ENCODE data around the gene CADM2. TPM values are rescaled to one million over a fixed set of nuclear protein-coding genes. Genes with fewer than 3 reads are reported as not detected.

The CADM2 gene
- total and polyA plus RNA-seq, 2 experiments from 2014 or later = 13.3 to 47.5 TPM

DNA sequence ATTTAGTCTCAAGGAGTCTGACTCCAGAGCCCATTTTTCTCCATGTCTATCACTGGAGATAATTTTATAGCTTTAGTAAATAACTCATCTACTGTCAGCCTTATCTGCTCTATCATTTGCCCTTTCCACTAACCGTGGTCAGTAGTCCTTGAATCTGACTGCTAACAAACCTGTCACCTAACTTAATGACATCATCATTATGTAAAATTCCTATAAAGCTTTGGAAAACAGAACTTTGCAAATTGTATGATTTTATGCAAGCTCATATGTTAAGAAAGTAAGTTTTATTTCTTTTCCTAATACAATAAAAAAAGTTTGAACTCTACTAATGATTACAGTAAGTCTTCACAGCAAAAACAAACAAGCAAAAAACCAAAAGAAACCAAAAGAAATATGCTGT, 293.9 kb downstream of the CADM2 start:
- Histone ChIP-seq H3F3A (replicated peaks; ENCODE audit: low read depth) (no peaks in the 10 kb centered on the region), H3K4me1 (ENCODE audit: insufficient read depth) (peaks cover 11% of the 10 kb centered on the region; the same call in 1 of the 2 replicates), H3K27ac (ENCODE audit: low read depth) (no peak overlapping the region), H3K4me2 (no peak overlapping the region), H2AFZ (no peak overlapping the region), H3K4me3 (no peak overlapping the region), H3K9me2 (ENCODE audit: insufficient read depth) (no peaks in the 10 kb centered on the region), H4K20me1 (replicated peaks; ENCODE audit: insufficient read depth) (no peaks in the 10 kb centered on the region), H3K36me3 (ENCODE audit: insufficient read depth) (no peaks in the 10 kb centered on the region), H3K27me3 (ENCODE audit: insufficient read depth) (no peaks in the 10 kb centered on the region), H3K79me2 (replicated peaks; ENCODE audit: insufficient read depth) (no peaks in the 10 kb centered on the region)
- H3K9me3 Mint-ChIP-seq = no peaks in the 10 kb centered on the region
- ATAC-seq (no peak), DNase-seq (ENCODE audit: low spot score) (no peak)
- no peak overlapping the region for H3K27ac Mint-ChIP-seq
- TF ChIP-seq NANOG (IDR thresholded peaks at IDR 0.05; ENCODE audit: borderline replicate concordance) (no peak), POLR2AphosphoS5 (IDR thresholded peaks at IDR 0.05; ENCODE audit: low read depth) (no peak), STAT1 (IDR thresholded peaks at IDR 0.05; ENCODE audit: unreplicated experiment) (no peak), ZNF114 (CRISPR knock-in tag; IDR thresholded peaks at IDR 0.05) (no peak), ZNF331 (CRISPR knock-in tag; IDR thresholded peaks at IDR 0.05; ENCODE audit: low read depth) (no peak), JUNB (IDR thresholded peaks at IDR 0.05; ENCODE audit: unreplicated experiment) (no peak), CREB1 (CRISPR knock-in tag; IDR thresholded peaks at IDR 0.05; ENCODE audit: low read depth) (no peak)
- TF ChIP-seq, protein P1, sequence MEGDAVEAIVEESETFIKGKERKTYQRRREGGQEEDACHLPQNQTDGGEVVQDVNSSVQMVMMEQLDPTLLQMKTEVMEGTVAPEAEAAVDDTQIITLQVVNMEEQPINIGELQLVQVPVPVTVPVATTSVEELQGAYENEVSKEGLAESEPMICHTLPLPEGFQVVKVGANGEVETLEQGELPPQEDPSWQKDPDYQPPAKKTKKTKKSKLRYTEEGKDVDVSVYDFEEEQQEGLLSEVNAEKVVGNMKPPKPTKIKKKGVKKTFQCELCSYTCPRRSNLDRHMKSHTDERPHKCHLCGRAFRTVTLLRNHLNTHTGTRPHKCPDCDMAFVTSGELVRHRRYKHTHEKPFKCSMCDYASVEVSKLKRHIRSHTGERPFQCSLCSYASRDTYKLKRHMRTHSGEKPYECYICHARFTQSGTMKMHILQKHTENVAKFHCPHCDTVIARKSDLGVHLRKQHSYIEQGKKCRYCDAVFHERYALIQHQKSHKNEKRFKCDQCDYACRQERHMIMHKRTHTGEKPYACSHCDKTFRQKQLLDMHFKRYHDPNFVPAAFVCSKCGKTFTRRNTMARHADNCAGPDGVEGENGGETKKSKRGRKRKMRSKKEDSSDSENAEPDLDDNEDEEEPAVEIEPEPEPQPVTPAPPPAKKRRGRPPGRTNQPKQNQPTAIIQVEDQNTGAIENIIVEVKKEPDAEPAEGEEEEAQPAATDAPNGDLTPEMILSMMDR (conservative IDR thresholded peaks at IDR 0.05; ENCODE audit: low read depth in 2 of 2) = no peak
- no peak overlapping the region for H3K4me3 Mint-ChIP-seq
- peaks cover 2% of the 10 kb centered on the region for H3K27me3 Mint-ChIP-seq (ENCODE audit: insufficient read depth, low read depth, poor library complexity)
- peaks cover 28% of the 10 kb centered on the region for H3K4me1 Mint-ChIP-seq
- H3K36me3 Mint-ChIP-seq (ENCODE audit: low read depth) = no peaks in the 10 kb centered on the region

DNA sequence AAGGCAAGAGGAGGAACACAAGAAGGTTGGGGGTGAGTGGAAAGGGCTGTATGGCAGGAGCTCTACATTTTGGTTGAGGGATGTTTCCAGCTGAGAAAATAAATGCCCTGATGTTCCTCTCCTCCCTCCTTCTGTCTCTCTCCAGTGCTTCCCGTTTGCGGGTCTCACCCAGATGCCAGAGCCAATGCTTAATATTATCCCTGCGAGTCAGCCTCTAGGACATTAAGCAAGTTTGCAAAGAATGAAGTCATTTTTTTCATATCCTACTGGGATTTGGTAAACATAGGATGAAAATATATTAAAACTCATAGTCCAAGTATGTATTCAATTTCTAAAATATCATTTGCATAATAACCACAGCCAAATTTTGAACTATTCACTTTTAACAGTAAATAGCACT, 295.9 kb downstream of the CADM2 start:
- Histone ChIP-seq H3K4me1 (ENCODE audit: insufficient read depth) (peaks cover 11% of the 10 kb centered on the region; the same call in 1 of the 2 replicates), H3K27me3 (ENCODE audit: insufficient read depth) (no peaks in the 10 kb centered on the region), H3F3A (replicated peaks; ENCODE audit: low read depth) (no peaks in the 10 kb centered on the region), H3K4me3 (no peak overlapping the region), H4K20me1 (replicated peaks; ENCODE audit: insufficient read depth) (no peaks in the 10 kb centered on the region), H3K9me2 (ENCODE audit: insufficient read depth) (no peaks in the 10 kb centered on the region), H2AFZ (no peak overlapping the region), H3K79me2 (replicated peaks; ENCODE audit: insufficient read depth) (no peaks in the 10 kb centered on the region), H3K36me3 (ENCODE audit: insufficient read depth) (no peaks in the 10 kb centered on the region), H3K27ac (ENCODE audit: low read depth) (no peak overlapping the region), H3K4me2 (no peak overlapping the region)
- Mint-ChIP-seq H3K4me3 (no peak overlapping the region), H3K27ac (no peak overlapping the region), H3K4me1 (peaks cover 28% of the 10 kb centered on the region), H3K9me3 (no peaks in the 10 kb centered on the region), H3K36me3 (ENCODE audit: low read depth) (no peaks in the 10 kb centered on the region), H3K27me3 (ENCODE audit: insufficient read depth, low read depth, poor library complexity) (peaks cover 3% of the 10 kb centered on the region)
- ATAC-seq = no peak
- DNase-seq (ENCODE audit: low spot score) = no peak
- TF ChIP-seq ZNF331 (CRISPR knock-in tag; IDR thresholded peaks at IDR 0.05; ENCODE audit: low read depth) (no peak), ZNF114 (CRISPR knock-in tag; IDR thresholded peaks at IDR 0.05) (no peak), CREB1 (CRISPR knock-in tag; IDR thresholded peaks at IDR 0.05; ENCODE audit: low read depth) (no peak), JUNB (IDR thresholded peaks at IDR 0.05; ENCODE audit: unreplicated experiment) (no peak), EZH2phosphoT487 (IDR thresholded peaks at IDR 0.05; ENCODE audit: unreplicated experiment) (no peak)
- TF ChIP-seq, protein P2, sequence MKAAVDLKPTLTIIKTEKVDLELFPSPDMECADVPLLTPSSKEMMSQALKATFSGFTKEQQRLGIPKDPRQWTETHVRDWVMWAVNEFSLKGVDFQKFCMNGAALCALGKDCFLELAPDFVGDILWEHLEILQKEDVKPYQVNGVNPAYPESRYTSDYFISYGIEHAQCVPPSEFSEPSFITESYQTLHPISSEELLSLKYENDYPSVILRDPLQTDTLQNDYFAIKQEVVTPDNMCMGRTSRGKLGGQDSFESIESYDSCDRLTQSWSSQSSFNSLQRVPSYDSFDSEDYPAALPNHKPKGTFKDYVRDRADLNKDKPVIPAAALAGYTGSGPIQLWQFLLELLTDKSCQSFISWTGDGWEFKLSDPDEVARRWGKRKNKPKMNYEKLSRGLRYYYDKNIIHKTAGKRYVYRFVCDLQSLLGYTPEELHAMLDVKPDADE (IDR thresholded peaks at IDR 0.05) = no peak
- TF ChIP-seq, protein P1 (conservative IDR thresholded peaks at IDR 0.05; ENCODE audit: low read depth in 2 of 2) = no peak
- TF ChIP-seq, protein P3, sequence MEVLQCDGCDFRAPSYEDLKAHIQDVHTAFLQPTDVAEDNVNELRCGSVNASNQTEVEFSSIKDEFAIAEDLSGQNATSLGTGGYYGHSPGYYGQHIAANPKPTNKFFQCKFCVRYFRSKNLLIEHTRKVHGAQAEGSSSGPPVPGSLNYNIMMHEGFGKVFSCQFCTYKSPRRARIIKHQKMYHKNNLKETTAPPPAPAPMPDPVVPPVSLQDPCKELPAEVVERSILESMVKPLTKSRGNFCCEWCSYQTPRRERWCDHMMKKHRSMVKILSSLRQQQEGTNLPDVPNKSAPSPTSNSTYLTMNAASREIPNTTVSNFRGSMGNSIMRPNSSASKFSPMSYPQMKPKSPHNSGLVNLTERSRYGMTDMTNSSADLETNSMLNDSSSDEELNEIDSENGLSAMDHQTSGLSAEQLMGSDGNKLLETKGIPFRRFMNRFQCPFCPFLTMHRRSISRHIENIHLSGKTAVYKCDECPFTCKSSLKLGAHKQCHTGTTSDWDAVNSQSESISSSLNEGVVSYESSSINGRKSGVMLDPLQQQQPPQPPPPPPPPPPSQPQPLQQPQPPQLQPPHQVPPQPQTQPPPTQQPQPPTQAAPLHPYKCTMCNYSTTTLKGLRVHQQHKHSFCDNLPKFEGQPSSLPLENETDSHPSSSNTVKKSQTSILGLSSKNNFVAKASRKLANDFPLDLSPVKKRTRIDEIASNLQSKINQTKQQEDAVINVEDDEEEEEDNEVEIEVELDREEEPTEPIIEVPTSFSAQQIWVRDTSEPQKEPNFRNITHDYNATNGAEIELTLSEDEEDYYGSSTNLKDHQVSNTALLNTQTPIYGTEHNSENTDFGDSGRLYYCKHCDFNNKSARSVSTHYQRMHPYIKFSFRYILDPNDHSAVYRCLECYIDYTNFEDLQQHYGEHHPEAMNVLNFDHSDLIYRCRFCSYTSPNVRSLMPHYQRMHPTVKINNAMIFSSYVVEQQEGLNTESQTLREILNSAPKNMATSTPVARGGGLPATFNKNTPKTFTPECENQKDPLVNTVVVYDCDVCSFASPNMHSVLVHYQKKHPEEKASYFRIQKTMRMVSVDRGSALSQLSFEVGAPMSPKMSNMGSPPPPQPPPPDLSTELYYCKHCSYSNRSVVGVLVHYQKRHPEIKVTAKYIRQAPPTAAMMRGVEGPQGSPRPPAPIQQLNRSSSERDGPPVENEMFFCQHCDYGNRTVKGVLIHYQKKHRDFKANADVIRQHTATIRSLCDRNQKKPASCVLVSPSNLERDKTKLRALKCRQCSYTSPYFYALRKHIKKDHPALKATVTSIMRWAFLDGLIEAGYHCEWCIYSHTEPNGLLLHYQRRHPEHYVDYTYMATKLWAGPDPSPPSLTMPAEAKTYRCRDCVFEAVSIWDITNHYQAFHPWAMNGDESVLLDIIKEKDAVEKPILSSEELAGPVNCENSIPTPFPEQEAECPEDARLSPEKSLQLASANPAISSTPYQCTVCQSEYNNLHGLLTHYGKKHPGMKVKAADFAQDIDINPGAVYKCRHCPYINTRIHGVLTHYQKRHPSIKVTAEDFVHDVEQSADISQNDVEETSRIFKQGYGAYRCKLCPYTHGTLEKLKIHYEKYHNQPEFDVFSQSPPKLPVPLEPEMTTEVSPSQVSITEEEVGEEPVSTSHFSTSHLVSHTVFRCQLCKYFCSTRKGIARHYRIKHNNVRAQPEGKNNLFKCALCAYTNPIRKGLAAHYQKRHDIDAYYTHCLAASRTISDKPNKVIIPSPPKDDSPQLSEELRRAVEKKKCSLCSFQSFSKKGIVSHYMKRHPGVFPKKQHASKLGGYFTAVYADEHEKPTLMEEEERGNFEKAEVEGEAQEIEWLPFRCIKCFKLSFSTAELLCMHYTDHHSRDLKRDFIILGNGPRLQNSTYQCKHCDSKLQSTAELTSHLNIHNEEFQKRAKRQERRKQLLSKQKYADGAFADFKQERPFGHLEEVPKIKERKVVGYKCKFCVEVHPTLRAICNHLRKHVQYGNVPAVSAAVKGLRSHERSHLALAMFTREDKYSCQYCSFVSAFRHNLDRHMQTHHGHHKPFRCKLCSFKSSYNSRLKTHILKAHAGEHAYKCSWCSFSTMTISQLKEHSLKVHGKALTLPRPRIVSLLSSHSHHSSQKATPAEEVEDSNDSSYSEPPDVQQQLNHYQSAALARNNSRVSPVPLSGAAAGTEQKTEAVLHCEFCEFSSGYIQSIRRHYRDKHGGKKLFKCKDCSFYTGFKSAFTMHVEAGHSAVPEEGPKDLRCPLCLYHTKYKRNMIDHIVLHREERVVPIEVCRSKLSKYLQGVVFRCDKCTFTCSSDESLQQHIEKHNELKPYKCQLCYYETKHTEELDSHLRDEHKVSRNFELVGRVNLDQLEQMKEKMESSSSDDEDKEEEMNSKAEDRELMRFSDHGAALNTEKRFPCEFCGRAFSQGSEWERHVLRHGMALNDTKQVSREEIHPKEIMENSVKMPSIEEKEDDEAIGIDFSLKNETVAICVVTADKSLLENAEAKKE (CRISPR knock-in tag; IDR thresholded peaks at IDR 0.05) = no peak
